Measurements from ENCODE around the gene VTCN1. TPM values are rescaled to one million over a fixed set of nuclear protein-coding genes. Genes with fewer than 3 reads are reported as not detected.
A peak's percentile ranks its signal among the peaks of the same experiment; 100 is the strongest.

The VTCN1 gene
- total and polyA plus RNA-seq, 2 of the 8 experiments (the other 6 are each of a cell fraction or from before 2014, with no cell fraction given), result 0.32 TPM; not detected in 1

DNA sequence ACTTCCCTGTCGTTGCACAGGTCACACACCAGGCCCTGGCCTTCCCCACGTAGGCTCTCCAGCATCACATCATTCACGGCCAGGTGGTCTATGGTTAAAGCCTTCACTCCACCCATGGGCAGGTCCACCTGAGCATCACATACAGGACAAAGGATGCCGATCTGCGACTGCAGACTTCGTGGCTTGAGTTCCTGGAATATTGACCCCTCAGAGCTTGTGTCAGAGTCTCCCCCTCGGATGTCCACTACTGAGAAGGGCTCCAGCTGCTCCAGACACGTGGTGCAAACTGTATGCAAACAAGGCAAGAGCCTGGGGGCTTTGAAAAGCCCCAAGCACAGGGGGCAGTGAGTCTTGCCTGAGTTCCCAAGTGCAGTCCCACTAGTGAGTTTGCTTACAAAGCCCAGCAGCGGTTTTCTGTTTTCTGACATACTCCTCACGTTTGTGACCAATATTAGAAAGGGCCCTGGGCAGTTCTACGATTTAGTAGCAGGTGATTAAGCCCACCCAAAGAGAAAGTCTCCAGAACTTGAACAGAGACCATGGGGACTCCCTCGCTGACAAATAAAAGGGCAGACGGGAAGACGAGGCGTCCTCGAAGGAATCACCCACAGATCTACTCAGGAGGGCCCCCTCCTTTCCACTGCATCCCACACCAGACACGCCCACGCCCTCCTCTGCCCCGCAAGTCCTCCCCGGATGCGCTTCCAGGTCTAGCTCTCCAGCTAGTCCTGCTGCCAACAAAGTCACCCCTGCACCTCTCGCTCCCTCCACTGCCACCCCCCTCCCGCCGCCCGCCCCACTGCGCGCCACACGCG, 89.7 kb downstream of the VTCN1 start:
- Histone ChIP-seq H2BK15ac (ENCODE audit: low read length) (no peak overlapping the region), H2BK20ac (ENCODE audit: low read length) (0 out of 2 replicates have a peak overlapping the region, but pooled peaks have one; percentile 3), H2BK5ac (ENCODE audit: low read depth, low read length) (peak overlapping the region; percentile 38; the same call in 1 of the 2 replicates), H3K27me3 (replicated peaks in 1 of 4; ENCODE audit: control insufficient read depth in 3 of 4, extremely low read depth in 1 of 4, insufficient read depth in 3 of 4, low read length in 3 of 4) (no peaks in the 10 kb centered on the region; a peak in 1 of 7 replicates), H2AFZ (ENCODE audit: low read length) (no peak overlapping the region), H3K79me1 (ENCODE audit: low read depth, low read length) (no peaks in the 10 kb centered on the region), H3K9ac (replicated peaks in 1 of 4; ENCODE audit: extremely low read depth in 1 of 4, low read depth in 3 of 4, low read length in 3 of 4) (peak overlapping the region; percentile 48 to 70 (median 62)), H4K20me1 (replicated peaks in 1 of 2; ENCODE audit: control insufficient read depth in 1 of 2, insufficient read depth in 2 of 2, low read length in 2 of 2) (no peaks in the 10 kb centered on the region), H2BK12ac (ENCODE audit: low read depth, low read length) (no peak overlapping the region), H3K36me3 (ENCODE audit: control insufficient read depth in 2 of 4, insufficient read depth in 4 of 4, low read length in 3 of 4) (peaks cover 6 to 25% (median 16%) of the 10 kb centered on the region in 4 experiments), H3K4me1 (replicated peaks in 1 of 4; ENCODE audit: control insufficient read depth in 3 of 4, insufficient read depth in 4 of 4, low read length in 3 of 4) (peaks cover 2 to 14% (median 8%) of the 10 kb centered on the region in 4 experiments), H4K5ac (ENCODE audit: insufficient read length, low read depth, low read length) (no peak overlapping the region), H3K9me3 (ENCODE audit: insufficient read depth in 2 of 2, low read depth in 1 of 2, low read length in 1 of 2) (no peaks in the 10 kb centered on the region), H3K27ac (ENCODE audit: low read depth, low read length) (no peak overlapping the region), H2BK120ac (replicated peaks; ENCODE audit: low read depth, low read length) (no peak overlapping the region), H3K4me3 (ENCODE audit: extremely low read depth in 1 of 4, insufficient read depth in 2 of 4, low read depth in 3 of 4, low read length in 4 of 4) (peak overlapping the region; percentile 59 to 79 (median 75)), H3K56ac (replicated peaks; ENCODE audit: insufficient read length, low read depth, low read length) (no peak overlapping the region), H4K8ac (ENCODE audit: extremely low read depth, insufficient read depth, low read length) (no peak overlapping the region), H3K14ac (ENCODE audit: insufficient read length) (no peak overlapping the region), H4K91ac (replicated peaks; ENCODE audit: insufficient read length, low read length) (peak overlapping the region; percentile 83), H3K4ac (replicated peaks; ENCODE audit: insufficient read length, low read depth, low read length) (no peak overlapping the region), H3K18ac (ENCODE audit: extremely low read depth, low read length) (no peak overlapping the region; the same call in 1 of the 2 replicates), H3K79me2 (ENCODE audit: control insufficient read depth in 1 of 2, insufficient read depth in 2 of 2, low read length in 2 of 2) (no peaks in the 10 kb centered on the region; a peak in 1 of 4 replicates), H3K4me2 (ENCODE audit: insufficient read depth in 1 of 2, low read depth in 2 of 2, low read length in 2 of 2) (peak overlapping the region; percentile 85 to 98), H2AK5ac (ENCODE audit: low read depth, low read length) (no peak overlapping the region), H3K23me2 (ENCODE audit: low read depth, low read length) (peaks cover 5% of the 10 kb centered on the region; the same call in 1 of the 2 replicates), H3K23ac (ENCODE audit: insufficient read length) (no peak overlapping the region)
- ChIA-PET POLR2A (ENCODE audit: partially characterized antibody) (interaction anchor here (0.6 to 2.1 kb wide), 7 partner anchors 8 to 167 kb away, joined by 3 to 19 read pairs (median 3); partner anchors contain the start of gene TTF2), CTCF (ENCODE audit: partially characterized antibody) (interaction anchor here (0.8 to 13.2 kb wide), 6 partner anchors 8 to 165 kb away, joined by 3 to 114 read pairs (median 6); no protein-coding TSS in a partner anchor)
- 44% methylated on average over 16 of the region's 29 CpGs; no CpG with 5 or more reads in 1 of the 2 experiments for WGBS, 2 experiments (ENCODE audit: extremely low coverage in 1 of 2, insufficient coverage in 1 of 2, insufficient read length in 1 of 2, insufficient replicate concordance in 2 of 2, low coverage in 1 of 2, low lambda C conversion rate in 2 of 2, missing lambda C conversion rate in 1 of 2)
- DNase-seq (ENCODE audit: low read depth in 1 of 2, low spot score in 2 of 2), result no peak
- FAIRE-seq, result no peak
- TF ChIP-seq, protein P1, sequence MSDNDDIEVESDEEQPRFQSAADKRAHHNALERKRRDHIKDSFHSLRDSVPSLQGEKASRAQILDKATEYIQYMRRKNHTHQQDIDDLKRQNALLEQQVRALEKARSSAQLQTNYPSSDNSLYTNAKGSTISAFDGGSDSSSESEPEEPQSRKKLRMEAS (IDR thresholded peaks at IDR 0.05), result peak; percentile 57; the same call in 1 of the 2 replicates
- TF ChIP-seq ASH2L (IDR thresholded peaks at IDR 0.05; ENCODE audit: low read length), result peak; percentile 3
- TF ChIP-seq, protein P2, sequence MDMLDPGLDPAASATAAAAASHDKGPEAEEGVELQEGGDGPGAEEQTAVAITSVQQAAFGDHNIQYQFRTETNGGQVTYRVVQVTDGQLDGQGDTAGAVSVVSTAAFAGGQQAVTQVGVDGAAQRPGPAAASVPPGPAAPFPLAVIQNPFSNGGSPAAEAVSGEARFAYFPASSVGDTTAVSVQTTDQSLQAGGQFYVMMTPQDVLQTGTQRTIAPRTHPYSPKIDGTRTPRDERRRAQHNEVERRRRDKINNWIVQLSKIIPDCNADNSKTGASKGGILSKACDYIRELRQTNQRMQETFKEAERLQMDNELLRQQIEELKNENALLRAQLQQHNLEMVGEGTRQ (IDR thresholded peaks at IDR 0.05; ENCODE audit: low read length), result no peak

Data from H1 (cell line).